ENCODE results near the gene ZNF385A. TPM values are rescaled to one million over a fixed set of nuclear protein-coding genes. Genes with fewer than 3 reads are reported as not detected.
A peak's percentile ranks its signal among the peaks of the same experiment; 100 is the strongest.

Gene ZNF385A
- total and polyA plus RNA-seq, 2 donors from 2014 or later: 10.2 to 16.6 TPM

GRCh38 chr12:54352891-54353874 lies 31.4 kb downstream of the ZNF385A start:
- peak overlapping the region in 1 of 3 donors; percentile 5 for H3K9ac ChIP-seq (ENCODE audit: low read length in 3 of 3)
- no peak for FAIRE-seq
- intact Hi-C loops (cut with DNase I): loop anchor here (10.0 kb wide), 1 partner anchor 58 kb away; no protein-coding TSS in a partner anchor

GRCh38 chr12:54352022-54352531 lies 32.5 kb downstream of the ZNF385A start:
- no peaks in the 10 kb centered on the region for H3K9me3 ChIP-seq (ENCODE audit: control insufficient read depth in 2 of 3, insufficient read depth in 1 of 3, low read length in 3 of 3)
- DNase-seq (peak; percentile 89 to 97 (median 94)), FAIRE-seq (no peak)
- intact Hi-C loops (cut with DNase I): loop anchor here (10.0 kb wide), 1 partner anchor 57 kb away; no protein-coding TSS in a partner anchor
- H3K9ac ChIP-seq (ENCODE audit: low read length in 3 of 3): no peak overlapping the region
- TF ChIP-seq CTCF (IDR thresholded peaks at IDR 0.05; ENCODE audit: borderline replicate concordance, extremely low read depth, insufficient read depth): no peak
- H3K27ac ChIP-seq (ENCODE audit: low read depth in 2 of 2, low read length in 2 of 2): peak overlapping the region; percentile 58 to 74
- peaks cover 11 to 27% (median 24%) of the 10 kb centered on the region in 3 donors for H3K36me3 ChIP-seq (ENCODE audit: control insufficient read depth in 2 of 3, insufficient read depth in 3 of 3, low read length in 3 of 3)
- H3K27me3 ChIP-seq (ENCODE audit: control insufficient read depth, insufficient read depth, low read length): no peaks in the 10 kb centered on the region
- H3K4me3 ChIP-seq (ENCODE audit: low read length in 3 of 3): peak overlapping the region in 1 of 3 donors; percentile 19
- H3K4me1 ChIP-seq (ENCODE audit: control insufficient read depth in 2 of 3, insufficient read depth in 2 of 3, low read depth in 1 of 3, low read length in 3 of 3): peaks cover 7 to 16% (median 13%) of the 10 kb centered on the region in 3 donors

More at GRCh38 chr12:54352891-54353874, 31.4 kb downstream of the ZNF385A start:
- Histone ChIP-seq H3K36me3 (ENCODE audit: control insufficient read depth in 2 of 3, insufficient read depth in 3 of 3, low read length in 3 of 3) (peaks cover 4 to 18% (median 18%) of the 10 kb centered on the region in 3 donors), H3K27ac (ENCODE audit: low read depth in 2 of 2, low read length in 2 of 2) (peak overlapping the region; percentile 58 to 74), H3K4me1 (ENCODE audit: control insufficient read depth in 2 of 3, insufficient read depth in 2 of 3, low read depth in 1 of 3, low read length in 3 of 3) (peaks cover 8 to 17% (median 16%) of the 10 kb centered on the region in 3 donors), H3K4me3 (ENCODE audit: low read length in 3 of 3) (no peak overlapping the region), H3K27me3 (ENCODE audit: control insufficient read depth, insufficient read depth, low read length) (no peaks in the 10 kb centered on the region), H3K9me3 (ENCODE audit: control insufficient read depth in 2 of 3, insufficient read depth in 1 of 3, low read length in 3 of 3) (no peaks in the 10 kb centered on the region)
- TF ChIP-seq CTCF (IDR thresholded peaks at IDR 0.05; ENCODE audit: borderline replicate concordance, extremely low read depth, insufficient read depth): no peak
- DNase-seq: peak in 4 of 5 donors; percentile 68 to 85 (median 82)

GRCh38 chr12:54351341-54351740 lies 33.2 kb downstream of the ZNF385A start:
- Histone ChIP-seq H3K4me3 (ENCODE audit: low read length in 3 of 3) (no peak overlapping the region), H3K27me3 (ENCODE audit: control insufficient read depth, insufficient read depth, low read length) (no peaks in the 10 kb centered on the region), H3K27ac (ENCODE audit: low read depth in 2 of 2, low read length in 2 of 2) (peak overlapping the region in 1 of 2 donors; percentile 58), H3K9ac (ENCODE audit: low read length in 3 of 3) (no peak overlapping the region), H3K4me1 (ENCODE audit: control insufficient read depth in 2 of 3, insufficient read depth in 2 of 3, low read depth in 1 of 3, low read length in 3 of 3) (peaks cover 7 to 16% (median 13%) of the 10 kb centered on the region in 3 donors), H3K9me3 (ENCODE audit: control insufficient read depth in 2 of 3, insufficient read depth in 1 of 3, low read length in 3 of 3) (no peaks in the 10 kb centered on the region), H3K36me3 (ENCODE audit: control insufficient read depth in 2 of 3, insufficient read depth in 3 of 3, low read length in 3 of 3) (peaks cover 11 to 32% (median 30%) of the 10 kb centered on the region in 3 donors)
- DNase-seq (no peak), FAIRE-seq (no peak)
- TF ChIP-seq CTCF (IDR thresholded peaks at IDR 0.05; ENCODE audit: borderline replicate concordance, extremely low read depth, insufficient read depth): no peak
- intact Hi-C loops (cut with DNase I): loop anchor here (10.0 kb wide), 1 partner anchor 57 kb away; no protein-coding TSS in a partner anchor
